ENCODE results near the gene BMERB1. TPM values are rescaled to one million over a fixed set of nuclear protein-coding genes. Genes with fewer than 3 reads are reported as not detected.
"Not testable (repeated sequence)": the region's sequence is repeated elsewhere in the genome, so short reads cannot be mapped to it uniquely, and the experiment has no call there.

BMERB1 gene
- total RNA-seq, 1 donor from 2014 or later, result 35.9 TPM

GRCh38 chr16:15559176-15559575 is 124.8 kb downstream of the BMERB1 start:
- no peak for DNase-seq (ENCODE audit: low spot score)
- H3K27ac Mint-ChIP-seq (ENCODE audit: unreplicated experiment), result no peak overlapping the region
- TF ChIP-seq, protein P1, sequence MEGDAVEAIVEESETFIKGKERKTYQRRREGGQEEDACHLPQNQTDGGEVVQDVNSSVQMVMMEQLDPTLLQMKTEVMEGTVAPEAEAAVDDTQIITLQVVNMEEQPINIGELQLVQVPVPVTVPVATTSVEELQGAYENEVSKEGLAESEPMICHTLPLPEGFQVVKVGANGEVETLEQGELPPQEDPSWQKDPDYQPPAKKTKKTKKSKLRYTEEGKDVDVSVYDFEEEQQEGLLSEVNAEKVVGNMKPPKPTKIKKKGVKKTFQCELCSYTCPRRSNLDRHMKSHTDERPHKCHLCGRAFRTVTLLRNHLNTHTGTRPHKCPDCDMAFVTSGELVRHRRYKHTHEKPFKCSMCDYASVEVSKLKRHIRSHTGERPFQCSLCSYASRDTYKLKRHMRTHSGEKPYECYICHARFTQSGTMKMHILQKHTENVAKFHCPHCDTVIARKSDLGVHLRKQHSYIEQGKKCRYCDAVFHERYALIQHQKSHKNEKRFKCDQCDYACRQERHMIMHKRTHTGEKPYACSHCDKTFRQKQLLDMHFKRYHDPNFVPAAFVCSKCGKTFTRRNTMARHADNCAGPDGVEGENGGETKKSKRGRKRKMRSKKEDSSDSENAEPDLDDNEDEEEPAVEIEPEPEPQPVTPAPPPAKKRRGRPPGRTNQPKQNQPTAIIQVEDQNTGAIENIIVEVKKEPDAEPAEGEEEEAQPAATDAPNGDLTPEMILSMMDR (IDR thresholded peaks at IDR 0.05), result no peak
- H3K9me3 Mint-ChIP-seq (ENCODE audit: low read depth), result no peaks in the 10 kb centered on the region
- no peak overlapping the region for H3K4me3 Mint-ChIP-seq (ENCODE audit: unreplicated experiment)
- no peaks in the 10 kb centered on the region for H3K27me3 Mint-ChIP-seq (ENCODE audit: low read depth)
- H3K4me1 Mint-ChIP-seq (ENCODE audit: low read depth), result peaks cover 3% of the 10 kb centered on the region
- H3K36me3 Mint-ChIP-seq (ENCODE audit: low read depth), result no peaks in the 10 kb centered on the region

DNA sequence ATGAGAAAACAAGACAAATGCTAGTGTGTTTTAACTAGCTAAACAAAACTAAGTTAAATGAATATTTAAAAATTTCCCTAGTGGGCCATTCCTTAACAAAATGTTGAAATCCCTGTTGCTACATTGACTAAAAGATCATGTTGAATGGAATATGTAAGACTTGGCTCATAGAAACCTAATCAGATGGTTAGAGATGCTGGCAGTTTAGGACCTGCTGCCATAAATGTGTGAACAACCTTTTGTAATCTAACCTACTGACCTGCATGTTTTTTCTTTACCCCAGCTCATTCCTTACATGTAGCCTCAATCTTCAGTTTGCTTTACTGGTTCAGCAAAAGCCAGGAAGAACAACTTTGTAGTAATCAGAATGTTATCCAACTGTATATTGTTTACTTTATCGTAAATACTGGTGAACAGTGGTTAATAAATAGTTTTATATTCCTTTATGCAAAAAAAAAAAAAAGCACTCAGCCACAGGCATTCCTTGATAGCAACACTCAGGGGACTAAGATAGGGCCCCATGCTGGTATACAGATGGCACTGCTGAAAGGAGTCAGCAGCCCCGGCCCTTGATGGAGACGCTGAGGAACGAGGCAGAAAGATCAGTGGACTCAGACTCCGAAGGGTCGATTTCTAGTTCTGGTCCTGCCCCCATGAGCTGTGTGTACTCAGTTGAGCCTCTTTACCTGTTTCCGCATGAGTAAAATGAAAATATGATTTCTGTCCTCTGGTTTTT is 130.4 kb downstream of the BMERB1 start:
- H3K4me1 Mint-ChIP-seq (ENCODE audit: low read depth), result peaks cover 3% of the 10 kb centered on the region
- no peak for DNase-seq (ENCODE audit: low spot score)
- TF ChIP-seq, protein P1 (IDR thresholded peaks at IDR 0.05), result no peak
- no peak overlapping the region for H3K27ac Mint-ChIP-seq (ENCODE audit: unreplicated experiment)
- H3K36me3 Mint-ChIP-seq (ENCODE audit: low read depth), result peaks cover 9% of the 10 kb centered on the region
- H3K9me3 Mint-ChIP-seq (ENCODE audit: low read depth), result no peaks in the 10 kb centered on the region
- H3K4me3 Mint-ChIP-seq (ENCODE audit: unreplicated experiment), result no peak overlapping the region
- H3K27me3 Mint-ChIP-seq (ENCODE audit: low read depth), result no peaks in the 10 kb centered on the region

GRCh38 chr16:15566095-15566494 is 131.7 kb downstream of the BMERB1 start:
- H3K27me3 Mint-ChIP-seq (ENCODE audit: low read depth), result no peaks in the 10 kb centered on the region
- TF ChIP-seq, protein P1 (IDR thresholded peaks at IDR 0.05), result no peak
- peaks cover 9% of the 10 kb centered on the region for H3K36me3 Mint-ChIP-seq (ENCODE audit: low read depth)
- no peaks in the 10 kb centered on the region for H3K9me3 Mint-ChIP-seq (ENCODE audit: low read depth)
- H3K4me1 Mint-ChIP-seq (ENCODE audit: low read depth), result peaks cover 3% of the 10 kb centered on the region
- no peak overlapping the region for H3K27ac Mint-ChIP-seq (ENCODE audit: unreplicated experiment)
- no peak overlapping the region for H3K4me3 Mint-ChIP-seq (ENCODE audit: unreplicated experiment)
- DNase-seq (ENCODE audit: low spot score), result no peak

GRCh38 chr16:15567823-15568222 is 133.4 kb downstream of the BMERB1 start:
- peaks cover 11% of the 10 kb centered on the region for H3K36me3 Mint-ChIP-seq (ENCODE audit: low read depth)
- DNase-seq (ENCODE audit: low spot score), result no peak
- TF ChIP-seq, protein P1 (IDR thresholded peaks at IDR 0.05), result no peak

GRCh38 chr16:15570666-15571065 is 136.3 kb downstream of the BMERB1 start:
- H3K27me3 Mint-ChIP-seq (ENCODE audit: low read depth); H3K27ac Mint-ChIP-seq (ENCODE audit: unreplicated experiment); H3K4me3 Mint-ChIP-seq (ENCODE audit: unreplicated experiment); H3K9me3 Mint-ChIP-seq (ENCODE audit: low read depth); H3K4me1 Mint-ChIP-seq (ENCODE audit: low read depth); DNase-seq (ENCODE audit: low spot score): not testable (repeated sequence)
- peaks cover 16% of the 10 kb centered on the region for H3K36me3 Mint-ChIP-seq (ENCODE audit: low read depth)

More at GRCh38 chr16:15567823-15568222, 133.4 kb downstream of the BMERB1 start:
- H3K27me3 Mint-ChIP-seq (ENCODE audit: low read depth), result no peaks in the 10 kb centered on the region
- H3K9me3 Mint-ChIP-seq (ENCODE audit: low read depth), result no peaks in the 10 kb centered on the region
- no peak overlapping the region for H3K4me3 Mint-ChIP-seq (ENCODE audit: unreplicated experiment)
- peaks cover 3% of the 10 kb centered on the region for H3K4me1 Mint-ChIP-seq (ENCODE audit: low read depth)
- H3K27ac Mint-ChIP-seq (ENCODE audit: unreplicated experiment), result no peak overlapping the region

- no peaks in the 10 kb centered on the region for H3K9me3 Mint-ChIP-seq (ENCODE audit: low read depth)
- H3K36me3 Mint-ChIP-seq (ENCODE audit: low read depth), result peaks cover 15% of the 10 kb centered on the region
- no peak overlapping the region for H3K4me3 Mint-ChIP-seq (ENCODE audit: unreplicated experiment)
- TF ChIP-seq, protein P1 (IDR thresholded peaks at IDR 0.05), result no peak
- no peaks in the 10 kb centered on the region for H3K4me1 Mint-ChIP-seq (ENCODE audit: low read depth)
- H3K27me3 Mint-ChIP-seq (ENCODE audit: low read depth), result no peaks in the 10 kb centered on the region
- DNase-seq (ENCODE audit: low spot score), result no peak
- no peak overlapping the region for H3K27ac Mint-ChIP-seq (ENCODE audit: unreplicated experiment)
These were observed 137.2 kb downstream of the BMERB1 start for GRCh38 chr16:15571557-15571956.
